ENCODE results near the gene PARD3.

- TF ChIP-seq EZH2phosphoT487 (IDR thresholded peaks at IDR 0.05; ENCODE audit: insufficient read depth, low read depth) (no peak), EZH2 (IDR thresholded peaks at IDR 0.05; ENCODE audit: insufficient read depth, poor library complexity, severe bottlenecking) (no peak)
Observed at GRCh38 chr10:34548466-34548865, 266.6 kb downstream of the PARD3 start.
